Nephron progenitor cell (in vitro differentiated cells): ENCODE measurements around the gene SLC30A7.

Source experiments
- DNase-seq: peaks from one replicate; pipeline ENCODE4 v3.0.0; 2021
- H3K27ac Mint-ChIP-seq: 2 replicates; pipeline ENCODE4 v1.8.0; 2021; ENCODE audit warnings: mild to moderate bottlenecking, moderate library complexity, mixed read lengths
- H3K27me3 Mint-ChIP-seq: 2 replicates; pipeline ENCODE4 v1.8.0; 2021; ENCODE audit warnings: mild to moderate bottlenecking, low read depth, mixed read lengths; ENCODE audit not compliant: poor library complexity
- H3K36me3 Mint-ChIP-seq: 2 replicates; pipeline ENCODE4 v1.8.0; 2021; ENCODE audit warnings: low read depth, mixed read lengths
- H3K4me1 Mint-ChIP-seq: 2 replicates; pipeline ENCODE4 v1.8.0; 2021; ENCODE audit warnings: mixed read lengths
- H3K4me3 Mint-ChIP-seq: 2 replicates; pipeline ENCODE4 v1.8.0; 2021; ENCODE audit warnings: mild to moderate bottlenecking, moderate library complexity, mixed read lengths
- H3K9me3 Mint-ChIP-seq: 2 replicates; pipeline ENCODE4 v1.8.0; 2021; ENCODE audit warnings: mild to moderate bottlenecking, moderate library complexity, mixed read lengths
- TF ChIP-seq, protein P1 (sequence below): fragments of 200-600 bp; sonication (generic); IDR thresholded peaks from 2 replicates; pipeline ENCODE4 v1.5.0; 2021; ENCODE audit warnings: antibody characterized with exemption

The SLC30A7 gene

DNA sequence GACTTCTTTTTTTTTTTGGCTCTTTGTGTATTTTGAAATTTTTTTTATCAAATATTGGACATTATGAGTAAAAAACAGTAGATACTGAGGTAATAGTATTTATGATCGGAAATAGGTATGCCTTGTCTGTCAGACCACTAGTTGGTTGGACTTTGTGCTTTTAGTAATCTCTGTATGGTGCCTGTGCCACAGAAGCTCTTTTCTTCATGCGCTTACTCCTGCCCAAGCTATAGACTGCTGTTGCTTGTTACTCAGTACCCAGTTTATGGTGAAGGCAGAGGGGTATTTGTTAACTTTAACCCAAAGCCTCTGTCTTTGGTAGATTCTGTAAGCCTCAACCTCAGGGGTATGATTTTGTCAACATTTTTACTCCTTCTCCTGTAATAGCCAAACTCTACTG, 8.6 kb downstream of the SLC30A7 start:
- Mint-ChIP-seq H3K36me3 (peaks cover 76% of the 10 kb centered on the region), H3K4me1 (peaks cover 5% of the 10 kb centered on the region)

DNA sequence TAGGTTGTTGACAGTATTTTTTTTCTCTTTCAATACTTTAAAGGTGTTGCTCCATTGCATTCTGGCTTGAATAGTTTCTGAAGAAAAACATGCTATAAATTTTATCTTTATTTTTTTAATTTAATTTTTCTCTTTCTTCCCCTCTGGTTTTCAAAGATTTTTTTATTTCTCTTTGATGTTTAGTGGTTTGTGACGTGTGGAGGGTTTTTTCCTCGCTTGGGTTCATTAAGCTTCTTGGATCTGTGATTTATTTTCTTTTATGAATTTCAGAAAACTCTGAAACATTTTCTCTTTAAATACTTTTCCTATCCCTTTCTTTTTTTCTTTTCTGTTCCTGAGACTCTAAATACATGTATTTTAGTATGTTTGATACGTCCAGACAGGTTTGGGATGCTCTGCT, 9.3 kb downstream of the SLC30A7 start:
- TF ChIP-seq, protein P1, sequence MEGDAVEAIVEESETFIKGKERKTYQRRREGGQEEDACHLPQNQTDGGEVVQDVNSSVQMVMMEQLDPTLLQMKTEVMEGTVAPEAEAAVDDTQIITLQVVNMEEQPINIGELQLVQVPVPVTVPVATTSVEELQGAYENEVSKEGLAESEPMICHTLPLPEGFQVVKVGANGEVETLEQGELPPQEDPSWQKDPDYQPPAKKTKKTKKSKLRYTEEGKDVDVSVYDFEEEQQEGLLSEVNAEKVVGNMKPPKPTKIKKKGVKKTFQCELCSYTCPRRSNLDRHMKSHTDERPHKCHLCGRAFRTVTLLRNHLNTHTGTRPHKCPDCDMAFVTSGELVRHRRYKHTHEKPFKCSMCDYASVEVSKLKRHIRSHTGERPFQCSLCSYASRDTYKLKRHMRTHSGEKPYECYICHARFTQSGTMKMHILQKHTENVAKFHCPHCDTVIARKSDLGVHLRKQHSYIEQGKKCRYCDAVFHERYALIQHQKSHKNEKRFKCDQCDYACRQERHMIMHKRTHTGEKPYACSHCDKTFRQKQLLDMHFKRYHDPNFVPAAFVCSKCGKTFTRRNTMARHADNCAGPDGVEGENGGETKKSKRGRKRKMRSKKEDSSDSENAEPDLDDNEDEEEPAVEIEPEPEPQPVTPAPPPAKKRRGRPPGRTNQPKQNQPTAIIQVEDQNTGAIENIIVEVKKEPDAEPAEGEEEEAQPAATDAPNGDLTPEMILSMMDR, result no peak
- H3K36me3 Mint-ChIP-seq, result peaks cover 70% of the 10 kb centered on the region
- no peak for DNase-seq

More for the DNA sequence above, 8.6 kb downstream of the SLC30A7 start:
- TF ChIP-seq, protein P1, result no peak
- H3K9me3 Mint-ChIP-seq, result peaks cover 19% of the 10 kb centered on the region
- H3K27me3 Mint-ChIP-seq, result no peaks in the 10 kb centered on the region
- DNase-seq, result no peak
- no peak overlapping the region for H3K27ac Mint-ChIP-seq
- no peak overlapping the region for H3K4me3 Mint-ChIP-seq

DNA sequence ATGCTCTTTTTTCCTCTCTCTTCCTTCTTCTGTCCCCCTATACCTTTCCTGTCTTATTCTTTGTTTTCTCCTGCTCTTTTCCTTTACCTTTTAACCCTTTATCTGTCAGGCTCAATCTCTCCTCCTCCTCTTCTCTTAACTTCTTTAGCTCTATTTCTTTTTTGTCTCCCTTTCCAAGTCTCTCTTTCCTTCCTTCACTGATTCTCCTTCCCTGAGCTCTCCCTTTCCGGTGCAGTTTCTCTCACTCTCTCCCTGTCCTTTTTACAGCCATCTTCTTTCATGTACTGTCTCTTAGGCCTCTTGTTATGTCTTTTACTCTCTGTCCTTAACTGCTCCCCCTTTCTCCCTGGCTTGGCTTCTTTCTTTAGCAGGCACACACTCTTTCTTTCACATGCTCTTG, 12.0 kb downstream of the SLC30A7 start:
- H3K4me1 Mint-ChIP-seq, result no peaks in the 10 kb centered on the region
- TF ChIP-seq, protein P1, result no peak
- H3K27ac Mint-ChIP-seq, result peak overlapping the region; percentile 1
- peaks cover 19% of the 10 kb centered on the region for H3K9me3 Mint-ChIP-seq
- H3K4me3 Mint-ChIP-seq, result no peak overlapping the region
- no peaks in the 10 kb centered on the region for H3K27me3 Mint-ChIP-seq
- peaks cover 63% of the 10 kb centered on the region for H3K36me3 Mint-ChIP-seq
- DNase-seq, result no peak

More for the DNA sequence above, 9.3 kb downstream of the SLC30A7 start:
- H3K4me3 Mint-ChIP-seq, result no peak overlapping the region
- H3K4me1 Mint-ChIP-seq, result peaks cover 5% of the 10 kb centered on the region
- no peak overlapping the region for H3K27ac Mint-ChIP-seq
- H3K27me3 Mint-ChIP-seq, result no peaks in the 10 kb centered on the region
- H3K9me3 Mint-ChIP-seq, result peaks cover 19% of the 10 kb centered on the region

DNA sequence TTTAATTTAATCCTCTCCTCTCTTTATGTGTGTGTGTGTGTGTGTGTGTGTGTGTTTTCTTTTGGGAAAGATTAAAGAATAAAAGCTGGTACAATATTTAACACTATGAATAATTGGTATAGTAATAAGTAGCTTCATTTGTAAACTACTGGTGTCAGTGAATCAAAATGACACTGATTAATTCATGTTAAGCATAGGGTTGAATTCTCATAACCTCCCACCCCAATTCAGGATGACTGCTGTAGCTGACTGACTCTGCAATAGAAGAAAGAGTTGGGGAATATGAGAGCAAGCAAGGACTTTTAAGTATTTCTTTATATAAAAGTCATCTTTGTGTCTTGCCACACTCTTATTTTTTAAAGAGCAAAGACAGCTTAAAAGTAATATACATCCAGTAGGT, 13.1 kb downstream of the SLC30A7 start:
- TF ChIP-seq, protein P1, result no peak
- DNase-seq, result no peak
- Mint-ChIP-seq H3K27me3 (no peaks in the 10 kb centered on the region), H3K9me3 (peaks cover 19% of the 10 kb centered on the region), H3K4me1 (no peaks in the 10 kb centered on the region), H3K36me3 (peaks cover 64% of the 10 kb centered on the region), H3K27ac (peak overlapping the region; percentile 11), H3K4me3 (no peak overlapping the region)

DNA sequence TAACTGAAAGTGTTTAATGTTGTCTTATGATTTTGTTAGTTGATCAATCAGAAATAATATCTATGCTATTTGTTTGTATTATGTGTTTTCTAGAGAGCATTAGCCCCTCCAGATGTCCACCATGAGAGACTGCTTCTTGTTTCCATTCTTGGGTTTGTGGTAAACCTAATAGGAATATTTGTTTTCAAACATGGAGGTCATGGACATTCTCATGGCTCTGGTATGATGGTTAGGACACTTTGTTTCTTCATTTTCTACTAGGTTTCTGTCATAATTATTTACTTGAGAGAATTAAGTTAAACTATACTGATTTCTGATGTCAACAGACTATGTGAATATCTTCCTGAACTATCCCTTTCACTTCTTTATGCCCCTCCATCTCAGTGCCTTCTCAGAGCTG, 16.1 kb downstream of the SLC30A7 start:
- no peak for DNase-seq
- no peaks in the 10 kb centered on the region for H3K4me1 Mint-ChIP-seq
- no peaks in the 10 kb centered on the region for H3K27me3 Mint-ChIP-seq
- no peak overlapping the region for H3K4me3 Mint-ChIP-seq
- peaks cover 55% of the 10 kb centered on the region for H3K36me3 Mint-ChIP-seq
- H3K9me3 Mint-ChIP-seq, result no peaks in the 10 kb centered on the region
- peak overlapping the region; percentile 13 for H3K27ac Mint-ChIP-seq
- TF ChIP-seq, protein P1, result no peak

DNA sequence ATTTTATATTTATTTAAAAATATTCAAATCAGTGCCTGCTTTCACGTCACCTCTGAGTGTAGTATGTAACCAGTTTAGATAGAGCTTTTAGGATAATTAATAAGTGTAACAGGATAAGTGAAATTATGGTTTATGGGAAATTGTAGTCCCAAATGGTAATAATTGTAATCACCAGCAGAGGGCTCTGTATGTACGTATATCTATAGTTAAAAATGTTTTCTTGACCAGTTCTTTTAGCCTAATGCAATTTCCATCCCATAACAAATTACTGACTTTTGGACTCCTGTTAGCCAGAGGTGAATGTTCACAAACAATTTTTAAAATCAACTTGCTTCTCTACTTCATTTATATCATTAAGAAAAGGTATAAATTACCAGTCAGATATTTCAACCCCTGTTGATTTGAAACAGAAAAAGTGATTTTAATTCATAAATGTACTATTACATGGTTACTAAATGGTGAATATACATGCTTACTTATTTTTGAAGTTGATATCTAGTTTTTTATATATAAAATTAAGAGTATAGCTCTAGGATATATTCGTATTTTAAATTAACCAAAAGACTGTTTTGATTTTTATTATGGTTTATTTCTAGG, 25.3 kb downstream of the SLC30A7 start:
- Mint-ChIP-seq H3K9me3 (no peaks in the 10 kb centered on the region), H3K4me1 (no peaks in the 10 kb centered on the region), H3K36me3 (peaks cover 43% of the 10 kb centered on the region), H3K27me3 (no peaks in the 10 kb centered on the region), H3K4me3 (no peak overlapping the region), H3K27ac (no peak overlapping the region)
- DNase-seq, result peak; percentile 4
- TF ChIP-seq, protein P1, result peak; percentile 76
